Adrenal gland (tissue), 5 donors: ENCODE results near the gene IQCB1.

Experiments used
- POLR2A ChIP-seq, 2 donors: fragments of 450-650 bp; IDR thresholded peaks; one replicate each; pipeline ENCODE4 v1.6.1; 2017; ENCODE audit warnings: antibody characterized with exemption in 2 of 2, mild to moderate bottlenecking in 2 of 2, moderate library complexity in 1 of 2
- TF ChIP-seq, protein P1 (sequence below), 6 experiments: fragments of 450-650 bp in 4 of 6; fragments of 200-600 bp in 2 of 6; sonication (generic) in 1 of 6; IDR thresholded peaks; 1 replicate in 5 of 6; 2 replicates in 1 of 6; pipeline versions ENCODE4 v1.5.1 to v1.8.0; 2016 to 2021; ENCODE audit warnings: antibody characterized with exemption in 6 of 6, mild to moderate bottlenecking in 2 of 6, moderate library complexity in 1 of 6
- donor health status: DM: no; HTN: no; CAD: no.

DNA sequence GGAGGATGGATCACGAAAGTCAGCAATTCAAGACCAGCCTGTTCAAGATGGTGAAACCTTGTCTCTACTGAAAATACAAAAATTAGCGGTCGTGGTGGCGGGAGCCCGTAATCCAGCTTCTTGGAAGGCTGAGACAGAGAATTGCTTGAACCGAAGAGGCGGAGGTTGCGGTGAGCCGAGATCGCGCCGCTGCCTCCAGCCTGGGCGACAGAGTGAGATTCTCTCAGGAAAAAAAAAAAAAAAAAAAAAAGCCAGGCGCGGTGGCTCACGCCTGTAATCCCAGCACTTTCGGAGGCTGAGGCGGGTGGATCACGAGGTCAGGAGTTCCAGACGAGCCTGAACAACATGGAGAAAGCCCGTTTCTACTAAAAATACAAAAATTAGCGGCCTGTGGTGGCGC, 5.1 kb upstream of the IQCB1 start:
- TF ChIP-seq, protein P1, sequence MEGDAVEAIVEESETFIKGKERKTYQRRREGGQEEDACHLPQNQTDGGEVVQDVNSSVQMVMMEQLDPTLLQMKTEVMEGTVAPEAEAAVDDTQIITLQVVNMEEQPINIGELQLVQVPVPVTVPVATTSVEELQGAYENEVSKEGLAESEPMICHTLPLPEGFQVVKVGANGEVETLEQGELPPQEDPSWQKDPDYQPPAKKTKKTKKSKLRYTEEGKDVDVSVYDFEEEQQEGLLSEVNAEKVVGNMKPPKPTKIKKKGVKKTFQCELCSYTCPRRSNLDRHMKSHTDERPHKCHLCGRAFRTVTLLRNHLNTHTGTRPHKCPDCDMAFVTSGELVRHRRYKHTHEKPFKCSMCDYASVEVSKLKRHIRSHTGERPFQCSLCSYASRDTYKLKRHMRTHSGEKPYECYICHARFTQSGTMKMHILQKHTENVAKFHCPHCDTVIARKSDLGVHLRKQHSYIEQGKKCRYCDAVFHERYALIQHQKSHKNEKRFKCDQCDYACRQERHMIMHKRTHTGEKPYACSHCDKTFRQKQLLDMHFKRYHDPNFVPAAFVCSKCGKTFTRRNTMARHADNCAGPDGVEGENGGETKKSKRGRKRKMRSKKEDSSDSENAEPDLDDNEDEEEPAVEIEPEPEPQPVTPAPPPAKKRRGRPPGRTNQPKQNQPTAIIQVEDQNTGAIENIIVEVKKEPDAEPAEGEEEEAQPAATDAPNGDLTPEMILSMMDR (IDR thresholded peaks at IDR 0.05): no peak
- no peak for TF ChIP-seq POLR2A (IDR thresholded peaks at IDR 0.05)
